Measurements from ENCODE around the gene RBL1.

DNA sequence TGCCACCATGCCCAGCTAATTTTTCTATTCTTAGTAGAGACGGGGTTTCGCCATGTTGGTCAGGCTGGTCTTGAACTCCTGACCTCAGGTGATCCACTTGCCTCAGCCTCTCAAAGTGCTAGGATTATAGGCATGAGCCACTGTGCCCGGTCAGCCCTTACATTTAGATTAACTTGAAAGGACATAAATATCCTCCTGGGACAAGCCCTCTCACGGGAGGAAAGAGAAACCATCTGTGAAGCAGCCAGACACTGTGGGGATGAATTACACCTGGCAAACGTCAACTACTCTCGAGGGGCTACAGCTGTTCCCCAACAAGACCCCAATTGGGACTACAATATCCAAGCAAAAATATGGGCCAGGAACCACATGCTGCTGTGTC lies 111.5 kb downstream of the RBL1 start:
- no peak for TF ChIP-seq CTCF (conservative IDR thresholded peaks at IDR 0.05)
- TF ChIP-seq EZH2 (IDR thresholded peaks at IDR 0.05; ENCODE audit: low read depth), result no peak

Measured in PC-9 (cell line).